ENCODE measurements around the gene DPPA3.

DNA sequence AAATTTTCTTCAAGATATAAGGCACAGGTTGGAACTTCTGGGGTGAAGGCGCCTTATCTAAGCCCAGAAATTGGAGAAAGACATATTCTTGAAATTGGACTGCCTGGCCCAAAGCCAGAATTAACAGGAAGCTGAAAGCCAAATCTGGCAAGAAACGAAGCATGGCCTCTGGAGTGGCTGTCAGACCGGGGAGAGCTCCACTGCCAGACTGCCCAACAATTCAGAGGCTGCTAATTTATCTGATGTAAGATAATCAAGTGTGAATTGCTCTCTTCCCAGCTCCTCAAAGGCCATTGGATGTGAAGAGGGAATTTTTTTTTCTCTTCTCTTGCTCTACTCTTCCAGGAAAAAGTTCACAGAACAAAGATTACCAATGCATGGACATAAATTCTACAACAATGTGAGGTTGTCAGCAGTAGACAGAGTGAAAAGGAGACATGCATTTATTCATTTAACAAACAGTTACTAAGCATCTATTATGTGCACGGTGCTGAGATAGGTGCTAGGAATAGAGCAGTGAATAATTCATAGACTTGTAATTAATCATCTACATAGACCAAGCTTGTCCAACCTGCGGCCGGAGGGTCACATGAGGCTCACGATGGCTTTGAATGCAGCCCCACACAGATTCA, 15.6 kb upstream of the DPPA3 start, which contains the start of gene GDF3:
- TF ChIP-seq YY1 (IDR thresholded peaks at IDR 0.05; ENCODE audit: insufficient read depth, insufficient read length) (no peak), SUZ12 (IDR thresholded peaks at IDR 0.05; ENCODE audit: extremely low read depth, insufficient read depth, insufficient read length) (no peak), ZNF274 (IDR thresholded peaks at IDR 0.05; ENCODE audit: low read depth, low read length) (no peak)
